H1 (cell line): Measurements from ENCODE around the gene MFNG. TPM values are rescaled to one million over a fixed set of nuclear protein-coding genes. Genes with fewer than 3 reads are reported as not detected.

Source experiments
- BCL11A ChIP-seq, 2 experiments: IDR thresholded peaks; one replicate each; pipeline ENCODE4 v1.6.1; 2011; ENCODE audit warnings: low read depth in 2 of 2, low read length in 2 of 2, mild to moderate bottlenecking in 2 of 2
- CBX5 ChIP-seq: fragments of 300-800, 300-1000 bp; sonication (generic); IDR thresholded peaks from 2 replicates; pipeline ENCODE4 v1.7.1; 2016; ENCODE audit warnings: antibody characterized with exemption, low read length, low read depth
- CBX8 ChIP-seq: fragments of 300-800, 300-1000 bp; sonication (generic); IDR thresholded peaks from 2 replicates; pipeline ENCODE4 v1.7.1; 2016; ENCODE audit warnings: low read depth, low read length, borderline replicate concordance
- CTBP2 ChIP-seq: IDR thresholded peaks from 2 replicates; pipeline ENCODE4 v1.7.0; 2011; ENCODE audit warnings: borderline replicate concordance, mild to moderate bottlenecking, moderate library complexity, mixed read lengths, low read length; ENCODE audit not compliant: insufficient read depth, insufficient read length
- EGR1 ChIP-seq: IDR thresholded peaks from 2 replicates; pipeline ENCODE4 v1.6.1; 2011; ENCODE audit warnings: low read depth, low read length, borderline replicate concordance
- FOSL1 ChIP-seq: IDR thresholded peaks from 2 replicates; pipeline ENCODE4 v1.6.1; 2011; ENCODE audit warnings: mild to moderate bottlenecking, low read depth, low read length, moderate library complexity; ENCODE audit not compliant: insufficient read depth
- GABPA ChIP-seq: IDR thresholded peaks from 2 replicates; pipeline ENCODE4 v1.6.1; 2011; ENCODE audit warnings: mild to moderate bottlenecking, low read length, moderate library complexity, borderline replicate concordance; ENCODE audit not compliant: insufficient read depth
- GTF2F1 ChIP-seq: IDR thresholded peaks from 2 replicates; pipeline ENCODE4 v1.6.1; 2012; ENCODE audit warnings: low read depth, low read length, improper control_type of control experiment, borderline replicate concordance
- HDAC2 ChIP-seq, 2 experiments: fragments of 300-600 bp in 1 of 2; sonication (generic) in 1 of 2; IDR thresholded peaks; 2 replicates each; pipeline ENCODE4 v1.6.1; 2011 to 2012; ENCODE audit warnings: low read depth in 2 of 2, low read length in 2 of 2, mild to moderate bottlenecking in 2 of 2, moderate library complexity in 2 of 2, borderline replicate concordance in 1 of 2, inconsistent platforms in 1 of 2
- KDM1A ChIP-seq: fragments of 200-600, 300-600 bp; sonication (generic); IDR thresholded peaks from 2 replicates; pipeline ENCODE4 v1.7.1; 2016; ENCODE audit warnings: mild to moderate bottlenecking, low read length, borderline replicate concordance
- KDM5A ChIP-seq: fragments of 200-600 bp; IDR thresholded peaks from 2 replicates; pipeline ENCODE4 v1.7.1; 2012; ENCODE audit warnings: mild to moderate bottlenecking, low read length, inconsistent platforms, mixed read lengths
- NRF1 ChIP-seq: IDR thresholded peaks from 2 replicates; pipeline ENCODE4 v1.6.1; 2011; ENCODE audit warnings: mild to moderate bottlenecking, low read depth, low read length, improper control_type of control experiment
- POLR2AphosphoS5 ChIP-seq: IDR thresholded peaks from 2 replicates; pipeline ENCODE4 v1.6.1; 2011; ENCODE audit warnings: low read depth, low read length
- POU5F1 ChIP-seq: IDR thresholded peaks from 2 replicates; pipeline ENCODE4 v1.6.1; 2011; ENCODE audit warnings: low read depth, mild to moderate bottlenecking, low read length, moderate library complexity
- RNF2 ChIP-seq: fragments of 200-900, 300-1000 bp; sonication (generic); IDR thresholded peaks from 2 replicates; pipeline ENCODE4 v1.7.1; 2016; ENCODE audit warnings: borderline replicate concordance, low read depth, mild to moderate bottlenecking, antibody characterized with exemption, low read length; ENCODE audit not compliant: poor library complexity, severe bottlenecking; ENCODE audit errors: missing control alignments
- SAP30 ChIP-seq: fragments of 300-600 bp; sonication (generic); IDR thresholded peaks from 2 replicates; pipeline ENCODE4 v1.7.1; 2012; ENCODE audit warnings: low read length, moderate library complexity, mild to moderate bottlenecking, inconsistent platforms; ENCODE audit not compliant: insufficient read depth, insufficient replicate concordance
- SUZ12 ChIP-seq: fragments of 200-600 bp; sonication (generic); IDR thresholded peaks from 2 replicates; pipeline ENCODE4 v1.6.1; 2012; ENCODE audit warnings: mild to moderate bottlenecking, inconsistent platforms, low read length, moderate library complexity, mixed read lengths
- TAF1 ChIP-seq: IDR thresholded peaks from 2 replicates; pipeline ENCODE4 v1.6.1; 2011; ENCODE audit warnings: mild to moderate bottlenecking, low read depth, low read length
- TAF7 ChIP-seq: optimal IDR thresholded peaks from 2 replicates; pipeline ENCODE3; 2011; ENCODE audit warnings: low read depth, mild to moderate bottlenecking, inconsistent platforms, low read length, moderate library complexity, borderline replicate concordance
- YY1 ChIP-seq: IDR thresholded peaks from 2 replicates; pipeline ENCODE4 v1.6.1; 2011; ENCODE audit warnings: low read depth, mild to moderate bottlenecking, low read length
- polyA plus RNA-seq, 7 experiments: library from polyadenylated mRNA; depleted of rRNA in 3 of 7; stranded (reverse) in 5 of 7; unstranded in 2 of 7; fragments of >200 nt in 5 of 7; fragments of 200-250 nt in 2 of 7; gene quantifications; 1 replicate in 5 of 7; 2 replicates in 1 of 7; 4 replicates in 1 of 7; pipeline versions ENCODE4 v1.2.1 to v1.2.3, GENCODE V29; 2011 to 2013; ENCODE audit warnings: missing spikeins in 2 of 7, mixed read lengths in 2 of 7
- total RNA-seq: library from RNA; stranded (reverse); fragmentation: NEBNext Ultra II Directional; extraction: Animal tissue kit (Norgen Biotek cat#: 25700); gene quantifications from 2 replicates; pipeline ENCODE4 v1.2.1, GENCODE V29; 2021
- TF ChIP-seq, protein P1 (sequence below): IDR thresholded peaks from 2 replicates; pipeline ENCODE4 v1.6.1; 2012; ENCODE audit warnings: inconsistent platforms
- TF ChIP-seq, protein P2 (sequence below): IDR thresholded peaks from 2 replicates; pipeline ENCODE4 v1.6.1; 2012; ENCODE audit warnings: low read length, inconsistent platforms

Gene MFNG
- total and polyA plus RNA-seq, 2 of the 8 experiments (the other 6 are each of a cell fraction or from before 2014, with no cell fraction given), result 1.7 to 5.5 TPM

DNA sequence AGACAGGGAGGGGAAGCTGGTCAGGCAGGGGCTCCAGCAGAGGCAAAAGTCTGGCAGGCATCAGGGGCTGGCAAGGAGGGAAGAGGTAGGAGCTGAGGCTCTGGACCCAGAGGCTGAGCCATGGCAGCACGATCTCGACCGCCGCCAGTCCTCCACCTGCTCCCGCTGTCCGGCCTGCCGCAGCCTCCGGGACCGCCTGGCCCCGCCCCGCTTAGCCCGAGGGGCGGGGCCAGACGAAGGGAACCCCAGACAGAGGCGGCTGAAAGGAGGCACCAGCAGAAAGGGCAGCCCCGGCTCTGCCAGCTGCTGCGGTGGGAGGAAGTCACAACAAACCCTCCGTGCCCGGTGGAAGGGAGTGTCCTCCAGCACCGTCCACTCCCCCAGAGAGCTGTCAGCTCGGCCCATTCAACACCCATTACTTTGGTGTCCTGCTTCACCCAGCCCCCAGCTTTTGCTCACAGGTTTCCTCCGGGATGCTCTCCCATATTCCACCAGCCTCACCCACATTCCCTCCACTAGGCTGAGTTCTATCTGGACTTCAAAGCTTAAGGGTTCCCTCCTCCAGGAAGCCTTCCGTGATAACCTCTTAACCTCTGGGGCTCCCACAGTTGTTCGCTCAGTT, at the start of gene MFNG (continued):
- TF ChIP-seq RNF2 (no peak), KDM5A (no peak), HDAC2 (IDR thresholded peaks at IDR 0.05; ENCODE audit: borderline replicate concordance in 1 of 2, low read depth in 2 of 2, low read length in 2 of 2) (no peak), SAP30 (no peak), GABPA (no peak), EGR1 (no peak), BCL11A (IDR thresholded peaks at IDR 0.05; ENCODE audit: low read depth in 2 of 2, low read length in 2 of 2) (no peak), NRF1 (no peak), CBX5 (no peak), FOSL1 (no peak), POU5F1 (no peak), YY1 (no peak), TAF7 (no peak), SUZ12 (no peak), CBX8 (no peak), POLR2AphosphoS5 (no peak), TAF1 (no peak), CTBP2 (no peak), KDM1A (no peak), GTF2F1 (no peak)
- TF ChIP-seq, protein P1, sequence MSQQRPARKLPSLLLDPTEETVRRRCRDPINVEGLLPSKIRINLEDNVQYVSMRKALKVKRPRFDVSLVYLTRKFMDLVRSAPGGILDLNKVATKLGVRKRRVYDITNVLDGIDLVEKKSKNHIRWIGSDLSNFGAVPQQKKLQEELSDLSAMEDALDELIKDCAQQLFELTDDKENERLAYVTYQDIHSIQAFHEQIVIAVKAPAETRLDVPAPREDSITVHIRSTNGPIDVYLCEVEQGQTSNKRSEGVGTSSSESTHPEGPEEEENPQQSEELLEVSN, result peak; percentile 12; the same call in 1 of the 2 replicates
- TF ChIP-seq, protein P2, sequence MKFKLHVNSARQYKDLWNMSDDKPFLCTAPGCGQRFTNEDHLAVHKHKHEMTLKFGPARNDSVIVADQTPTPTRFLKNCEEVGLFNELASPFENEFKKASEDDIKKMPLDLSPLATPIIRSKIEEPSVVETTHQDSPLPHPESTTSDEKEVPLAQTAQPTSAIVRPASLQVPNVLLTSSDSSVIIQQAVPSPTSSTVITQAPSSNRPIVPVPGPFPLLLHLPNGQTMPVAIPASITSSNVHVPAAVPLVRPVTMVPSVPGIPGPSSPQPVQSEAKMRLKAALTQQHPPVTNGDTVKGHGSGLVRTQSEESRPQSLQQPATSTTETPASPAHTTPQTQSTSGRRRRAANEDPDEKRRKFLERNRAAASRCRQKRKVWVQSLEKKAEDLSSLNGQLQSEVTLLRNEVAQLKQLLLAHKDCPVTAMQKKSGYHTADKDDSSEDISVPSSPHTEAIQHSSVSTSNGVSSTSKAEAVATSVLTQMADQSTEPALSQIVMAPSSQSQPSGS, result no peak
